H9 (cell line): ENCODE results near the gene SLC25A20. TPM values are rescaled to one million over a fixed set of nuclear protein-coding genes. Genes with fewer than 3 reads are reported as not detected.

ENCODE experiments used
- DNase-seq: peaks from one replicate; pipeline ENCODE4 v3.0.0-alpha.2; 2017
- H2AFZ ChIP-seq: one replicate; pipeline ENCODE4 v1.6.1; 2013; ENCODE audit warnings: mild to moderate bottlenecking, low read length, control low read depth, moderate library complexity
- H2AK5ac ChIP-seq: 2 replicates; pipeline ENCODE4 v1.6.1; 2013; ENCODE audit warnings: low read length, control low read depth, mixed read lengths; ENCODE audit not compliant: insufficient read length
- H2BK120ac ChIP-seq: one replicate; pipeline ENCODE4 v1.6.1; 2013; ENCODE audit warnings: low read depth, mild to moderate bottlenecking, low read length, control low read depth, inconsistent platforms; ENCODE audit not compliant: poor library complexity, severe bottlenecking
- H2BK12ac ChIP-seq: 2 replicates; pipeline ENCODE4 v1.6.1; 2013; ENCODE audit warnings: low read length, control low read depth, mixed read lengths, low read depth; ENCODE audit not compliant: insufficient read length
- H2BK15ac ChIP-seq: 2 replicates; pipeline ENCODE4 v1.6.1; 2013; ENCODE audit warnings: low read depth, low read length, control low read depth
- H2BK20ac ChIP-seq: one replicate; pipeline ENCODE4 v1.6.1; 2013; ENCODE audit warnings: low read depth, mild to moderate bottlenecking, low read length, control low read depth, inconsistent platforms; ENCODE audit not compliant: poor library complexity, severe bottlenecking
- H2BK5ac ChIP-seq: 2 replicates; pipeline ENCODE4 v1.6.1; 2013; ENCODE audit warnings: low read length, control low read depth, mixed read lengths; ENCODE audit not compliant: insufficient read length
- H3K14ac ChIP-seq: 2 replicates; pipeline ENCODE4 v1.6.1; 2013; ENCODE audit warnings: low read length, control low read depth; ENCODE audit not compliant: insufficient read depth
- H3K18ac ChIP-seq: 2 replicates; pipeline ENCODE4 v1.6.1; 2013; ENCODE audit warnings: low read depth, mild to moderate bottlenecking, mixed read lengths, low read length, control low read depth; ENCODE audit not compliant: insufficient read length
- H3K23ac ChIP-seq: 2 replicates; pipeline ENCODE4 v1.6.1; 2013; ENCODE audit warnings: low read length, control low read depth, mixed read lengths, low read depth; ENCODE audit not compliant: insufficient read length
- H3K23me2 ChIP-seq: 2 replicates; pipeline ENCODE4 v1.6.1; 2013; ENCODE audit warnings: low read depth, mild to moderate bottlenecking, mixed read lengths, low read length, control low read depth; ENCODE audit not compliant: insufficient read length, poor library complexity, severe bottlenecking
- H3K27ac ChIP-seq: 2 replicates; pipeline ENCODE4 v1.5.1; 2013; ENCODE audit warnings: low read length, control low read depth, mixed read lengths, low read depth; ENCODE audit not compliant: insufficient read length
- H3K27me3 ChIP-seq: 2 replicates; pipeline ENCODE4 v1.6.1; 2013; ENCODE audit warnings: low read length, control low read depth, inconsistent platforms; ENCODE audit not compliant: insufficient read depth
- H3K4ac ChIP-seq: 2 replicates; pipeline ENCODE4 v1.6.1; 2013; ENCODE audit warnings: low read depth, mild to moderate bottlenecking, control low read depth, inconsistent platforms, low read length, moderate library complexity
- H3K4me1 ChIP-seq: 2 replicates; pipeline ENCODE4 v1.6.1; 2013; ENCODE audit warnings: low read length, control low read depth, inconsistent platforms; ENCODE audit not compliant: insufficient read depth
- H3K4me2 ChIP-seq: 2 replicates; pipeline ENCODE4 v1.6.1; 2013; ENCODE audit warnings: low read length, control low read depth, mixed read lengths; ENCODE audit not compliant: insufficient read length, insufficient read depth
- H3K56ac ChIP-seq: 2 replicates; pipeline ENCODE4 v1.6.1; 2013; ENCODE audit warnings: low read depth, mild to moderate bottlenecking, mixed read lengths, low read length, control low read depth; ENCODE audit not compliant: insufficient read length
- H3K79me1 ChIP-seq: 2 replicates; pipeline ENCODE4 v1.6.1; 2013; ENCODE audit warnings: low read depth, mild to moderate bottlenecking, moderate library complexity, low read length, control low read depth, inconsistent platforms; ENCODE audit not compliant: insufficient read depth, poor library complexity, severe bottlenecking
- H3K79me2 ChIP-seq: 2 replicates; pipeline ENCODE4 v1.6.1; 2013; ENCODE audit warnings: low read length, control low read depth, inconsistent platforms; ENCODE audit not compliant: insufficient read depth
- H3K9ac ChIP-seq: 2 replicates; pipeline ENCODE4 v1.6.1; 2013; ENCODE audit warnings: low read length, control low read depth, mixed read lengths; ENCODE audit not compliant: insufficient read length; ENCODE audit errors: extremely low read depth
- H3K9me3 ChIP-seq: one replicate; pipeline ENCODE4 v1.6.1; 2013; ENCODE audit warnings: low read depth, low read length, inconsistent platforms; ENCODE audit not compliant: control insufficient read depth
- H3T11ph ChIP-seq: one replicate; pipeline ENCODE4 v1.6.1; 2013; ENCODE audit warnings: mild to moderate bottlenecking, low read length, control low read depth, inconsistent platforms
- H4K20me1 ChIP-seq: one replicate; pipeline ENCODE4 v1.6.1; 2013; ENCODE audit not compliant: control insufficient read depth, insufficient read length, insufficient read depth
- H4K5ac ChIP-seq: 2 replicates; pipeline ENCODE4 v1.6.1; 2013; ENCODE audit warnings: low read depth, mild to moderate bottlenecking, mixed read lengths, low read length, control low read depth; ENCODE audit not compliant: insufficient read length
- H4K8ac ChIP-seq: replicated peaks from 2 replicates; pipeline ENCODE4 v1.6.1; 2013; ENCODE audit warnings: low read length, control low read depth, mixed read lengths, low read depth; ENCODE audit not compliant: insufficient read length
- H4K91ac ChIP-seq: 2 replicates; pipeline ENCODE4 v1.6.1; 2013; ENCODE audit warnings: low read depth, mild to moderate bottlenecking, moderate library complexity, mixed read lengths, low read length, control low read depth; ENCODE audit not compliant: insufficient read length
- H3K27ac Mint-ChIP-seq, 3 experiments: 2 replicates in 2 of 3; 3 replicates in 1 of 3; pipeline ENCODE4 v1.8.0; 2020 to 2021; ENCODE audit warnings: mixed read lengths in 3 of 3, mild to moderate bottlenecking in 1 of 3, moderate library complexity in 1 of 3
- H3K27me3 Mint-ChIP-seq: 2 replicates; pipeline ENCODE4 v1.8.0; 2021; ENCODE audit warnings: low read depth, mild to moderate bottlenecking, moderate library complexity, mixed read lengths
- H3K36me3 Mint-ChIP-seq, 3 experiments: 2 replicates in 2 of 3; 3 replicates in 1 of 3; pipeline ENCODE4 v1.8.0; 2020 to 2021; ENCODE audit warnings: low read depth in 3 of 3, mixed read lengths in 3 of 3; ENCODE audit not compliant: insufficient read depth in 1 of 3
- H3K4me1 Mint-ChIP-seq, 2 experiments: 2 replicates each; pipeline ENCODE4 v1.8.0; 2020; ENCODE audit warnings: mixed read lengths in 2 of 2
- H3K4me3 Mint-ChIP-seq, 2 experiments: 2 replicates in 1 of 2; 3 replicates in 1 of 2; pipeline ENCODE4 v1.8.0; 2020 to 2021; ENCODE audit warnings: mild to moderate bottlenecking in 2 of 2, mixed read lengths in 2 of 2, moderate library complexity in 1 of 2
- H3K9me3 Mint-ChIP-seq, 2 experiments: 2 replicates in 1 of 2; 3 replicates in 1 of 2; pipeline ENCODE4 v1.8.0; 2020; ENCODE audit warnings: mild to moderate bottlenecking in 2 of 2, mixed read lengths in 2 of 2, moderate library complexity in 1 of 2
- CTCF ChIP-seq: fragments of 200-600 bp; sonication (generic); conservative IDR thresholded peaks from 3 replicates; pipeline ENCODE4 v1.8.0; 2021; ENCODE audit warnings: antibody characterized with exemption, mild to moderate bottlenecking
- WGBS: extraction: QIAGEN DNeasy Blood & Tissue Kit; methylation state at CpG from one replicate; pipeline ENCODE4 v1.1.7; 2013; ENCODE audit warnings: missing lambda C conversion rate, low lambda C conversion rate, mixed read lengths; ENCODE audit not compliant: insufficient read length; ENCODE audit errors: extremely low coverage; 5-methylcytosine and 5-hydroxymethylcytosine counted together
- total RNA-seq: library from RNA; stranded (reverse); gene quantifications from 2 replicates; pipeline ENCODE4 v1.2.1, GENCODE V29; 2021

The SLC25A20 gene
- total RNA-seq, 1 experiment from 2014 or later = 7.4 TPM

- H3K27me3 Mint-ChIP-seq = no peaks in the 10 kb centered on the region
- no peaks in the 10 kb centered on the region; a peak in 1 of 7 replicates for H3K36me3 Mint-ChIP-seq
- H3K4me1 ChIP-seq = no peaks in the 10 kb centered on the region
These were observed 41.0 kb downstream of the SLC25A20 start for GRCh38 chr3:48857641-48858040.

More at GRCh38 chr3:48857641-48858040, 41.0 kb downstream of the SLC25A20 start:
- H4K91ac ChIP-seq = no peak overlapping the region
- H3K4me3 Mint-ChIP-seq = no peak overlapping the region
- no peak overlapping the region for H2AK5ac ChIP-seq
- peaks cover 2 to 5% of the 10 kb centered on the region in 2 experiments; a peak in 3 of 4 replicates for H3K4me1 Mint-ChIP-seq
- H4K20me1 ChIP-seq = no peaks in the 10 kb centered on the region
- H3K23me2 ChIP-seq = no peaks in the 10 kb centered on the region
- no peak overlapping the region for H3K56ac ChIP-seq
- no peaks in the 10 kb centered on the region for H3K27me3 ChIP-seq
- H3K18ac ChIP-seq = no peak overlapping the region
- no peak overlapping the region for H2BK120ac ChIP-seq
- no peak overlapping the region for H2BK15ac ChIP-seq
- WGBS = no CpG with 5 or more reads among the region's 2 CpGs
- H4K8ac ChIP-seq = no peak overlapping the region
- H3K14ac ChIP-seq = no peak overlapping the region
- H2BK5ac ChIP-seq = no peak overlapping the region
- H3K9me3 ChIP-seq = no peaks in the 10 kb centered on the region
- H3T11ph ChIP-seq = no peak overlapping the region
- no peak overlapping the region for H3K23ac ChIP-seq
- no peaks in the 10 kb centered on the region for H3K79me1 ChIP-seq
- H2BK20ac ChIP-seq = no peak overlapping the region
- H3K9me3 Mint-ChIP-seq = no peaks in the 10 kb centered on the region
- H4K5ac ChIP-seq = no peak overlapping the region
- DNase-seq = no peak
- no peak overlapping the region for H2AFZ ChIP-seq
- no peak overlapping the region for H3K4ac ChIP-seq
- no peak overlapping the region for H3K9ac ChIP-seq
- H3K79me2 ChIP-seq = no peaks in the 10 kb centered on the region
- no peak overlapping the region for H3K27ac ChIP-seq
- no peak overlapping the region for H2BK12ac ChIP-seq
- no peak overlapping the region for H3K27ac Mint-ChIP-seq
- H3K4me2 ChIP-seq = no peak overlapping the region
- TF ChIP-seq CTCF = no peak
